NCI-H460 (cell line): Measurements from ENCODE around the gene TWIST1. TPM values are rescaled to one million over a fixed set of nuclear protein-coding genes. Genes with fewer than 3 reads are reported as not detected.

Experiments
- DNase-seq: peaks from one replicate; pipeline ENCODE4 v3.0.0-alpha.2; 2016; ENCODE audit warnings: low read depth; ENCODE audit errors: extremely low read depth
- polyA plus RNA-seq: library from polyadenylated mRNA; depleted of rRNA; stranded (reverse); fragments of >200 nt; gene quantifications from 2 replicates; pipeline ENCODE4 v1.2.3, GENCODE V29; 2014; cell fraction: nucleus; rRNA removed
- total RNA-seq: library from RNA; depleted of rRNA; stranded (reverse); fragments of >200 nt; shearing (Covaris generic); gene quantifications from 2 replicates; pipeline ENCODE4 v1.2.3, GENCODE V29; 2014; rRNA removed

TWIST1 gene
- total RNA-seq = not detected in 2 replicates
- not detected in 2 replicates for polyA plus RNA-seq

- DNase-seq = no peak
These were observed at the start of gene TWIST1 for GRCh38 chr7:19117091-19117869. Gene TWIST1, minus strand, starts transcription at chr7:19117636. Its CDS starts 315 bp downstream, at chr7:19117321.

GRCh38 chr7:19161671-19162070, 44.2 kb upstream of the TWIST1 start:
- DNase-seq = no peak

- peak; percentile 22 for DNase-seq
These were observed 29.3 kb upstream of the TWIST1 start for GRCh38 chr7:19146699-19147098.

GRCh38 chr7:19145434-19146115, 28.1 kb upstream of the TWIST1 start:
- no peak for DNase-seq

GRCh38 chr7:19144661-19145433, 27.4 kb upstream of the TWIST1 start, which contains the start of gene FERD3L:
Gene FERD3L, minus strand, starts transcription at chr7:19145421. Its CDS starts 59 bp downstream, at chr7:19145362.
- DNase-seq = no peak

GRCh38 chr7:19143881-19144574, 26.6 kb upstream of the TWIST1 start:
- no peak for DNase-seq

GRCh38 chr7:19139706-19140327, 22.4 kb upstream of the TWIST1 start:
- DNase-seq = no peak

- DNase-seq = no peak
These were observed 16.4 kb upstream of the TWIST1 start for GRCh38 chr7:19133886-19134285.

- DNase-seq = no peak
These were observed 16.0 kb upstream of the TWIST1 start for GRCh38 chr7:19133390-19133789.

GRCh38 chr7:19128856-19129255, 11.4 kb upstream of the TWIST1 start:
- no peak for DNase-seq

- peak; percentile 53 for DNase-seq
These were observed 4.6 kb upstream of the TWIST1 start for GRCh38 chr7:19121977-19122588.

GRCh38 chr7:19119870-19120486, 2.5 kb upstream of the TWIST1 start:
- no peak for DNase-seq

- DNase-seq = no peak
These were observed 1.9 kb upstream of the TWIST1 start for GRCh38 chr7:19119372-19119771.

GRCh38 chr7:19118636-19119371, 1.4 kb upstream of the TWIST1 start:
- DNase-seq = no peak

GRCh38 chr7:19117870-19118608, 603 bp upstream of the TWIST1 start:
- no peak for DNase-seq

GRCh38 chr7:19116121-19117090, 1.0 kb downstream of the TWIST1 start:
- DNase-seq = no peak

GRCh38 chr7:19114551-19114855, 2.9 kb downstream of the TWIST1 start:
- DNase-seq = no peak
